ENCODE data around the gene TAMALIN. TPM values are rescaled to one million over a fixed set of nuclear protein-coding genes. Genes with fewer than 3 reads are reported as not detected.

The TAMALIN gene
- polyA plus RNA-seq, 3 donors: 0.63 to 118 (median 1.6) TPM

DNA sequence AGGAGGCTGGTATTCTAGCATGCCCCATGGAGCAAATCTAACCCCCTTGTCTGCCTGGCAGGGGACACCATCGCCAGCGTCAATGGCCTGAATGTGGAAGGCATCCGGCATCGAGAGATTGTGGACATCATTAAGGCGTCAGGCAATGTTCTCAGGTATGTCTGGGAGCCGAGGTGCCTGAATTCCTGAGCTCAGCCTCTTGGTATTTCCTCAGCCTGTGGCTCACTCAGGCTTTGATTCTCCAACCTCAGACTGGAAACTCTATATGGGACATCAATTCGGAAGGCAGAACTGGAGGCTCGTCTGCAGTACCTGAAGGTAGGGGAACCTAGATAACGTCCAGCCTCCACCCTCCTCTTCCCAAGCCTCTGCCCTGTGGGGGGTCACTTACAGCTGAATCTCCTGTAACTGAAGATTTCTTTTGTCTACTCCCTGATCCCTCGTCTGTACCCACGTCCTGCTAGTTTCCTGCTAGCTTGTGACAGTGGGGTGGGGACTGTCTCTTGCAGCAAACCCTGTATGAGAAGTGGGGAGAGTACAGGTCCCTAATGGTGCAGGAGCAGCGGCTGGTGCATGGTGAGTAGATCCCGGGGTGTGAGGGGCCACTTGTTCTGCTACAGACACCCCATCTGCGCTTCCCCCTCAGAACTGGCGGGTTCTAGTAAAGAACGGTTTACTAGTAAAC lies 7.0 kb downstream of the TAMALIN start:
- H3K4me2 ChIP-seq (replicated peaks; ENCODE audit: extremely low read depth, low read length, poor library complexity, severe bottlenecking): no peak overlapping the region
- no peaks in the 10 kb centered on the region for H3K9me3 ChIP-seq (replicated peaks in 1 of 2; ENCODE audit: control insufficient read depth in 1 of 2, insufficient read depth in 1 of 2, low read length in 2 of 2)
- H3K4me3 ChIP-seq (replicated peaks in 1 of 3; ENCODE audit: low read depth in 2 of 3, low read length in 3 of 3): no peak overlapping the region
- Mint-ChIP-seq H3K27me3 (ENCODE audit: low read depth in 3 of 3) (peaks cover 10 to 21% (median 15%) of the 10 kb centered on the region in 3 donors), H3K4me3 (no peak overlapping the region), H3K27ac (peak overlapping the region in 1 of 7 donors; percentile 11), H3K9me3 (peaks cover 0 to 6% (median 0%) of the 10 kb centered on the region in 7 donors), H3K36me3 (peaks cover 9 to 20% of the 10 kb centered on the region in 2 donors), H3K4me1 (peaks cover 10% of the 10 kb centered on the region)
- no peak for DNase-seq
- peaks cover 0 to under 1% of the 10 kb centered on the region in 2 donors for H3K4me1 ChIP-seq (ENCODE audit: control insufficient read depth in 1 of 2, insufficient read depth in 2 of 2, low read length in 2 of 2)
- TF ChIP-seq, protein P1, sequence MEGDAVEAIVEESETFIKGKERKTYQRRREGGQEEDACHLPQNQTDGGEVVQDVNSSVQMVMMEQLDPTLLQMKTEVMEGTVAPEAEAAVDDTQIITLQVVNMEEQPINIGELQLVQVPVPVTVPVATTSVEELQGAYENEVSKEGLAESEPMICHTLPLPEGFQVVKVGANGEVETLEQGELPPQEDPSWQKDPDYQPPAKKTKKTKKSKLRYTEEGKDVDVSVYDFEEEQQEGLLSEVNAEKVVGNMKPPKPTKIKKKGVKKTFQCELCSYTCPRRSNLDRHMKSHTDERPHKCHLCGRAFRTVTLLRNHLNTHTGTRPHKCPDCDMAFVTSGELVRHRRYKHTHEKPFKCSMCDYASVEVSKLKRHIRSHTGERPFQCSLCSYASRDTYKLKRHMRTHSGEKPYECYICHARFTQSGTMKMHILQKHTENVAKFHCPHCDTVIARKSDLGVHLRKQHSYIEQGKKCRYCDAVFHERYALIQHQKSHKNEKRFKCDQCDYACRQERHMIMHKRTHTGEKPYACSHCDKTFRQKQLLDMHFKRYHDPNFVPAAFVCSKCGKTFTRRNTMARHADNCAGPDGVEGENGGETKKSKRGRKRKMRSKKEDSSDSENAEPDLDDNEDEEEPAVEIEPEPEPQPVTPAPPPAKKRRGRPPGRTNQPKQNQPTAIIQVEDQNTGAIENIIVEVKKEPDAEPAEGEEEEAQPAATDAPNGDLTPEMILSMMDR (IDR thresholded peaks at IDR 0.05): no peak
- H3K27me3 ChIP-seq (ENCODE audit: control insufficient read depth in 2 of 2, insufficient read depth in 2 of 2, low read length in 2 of 2): peaks cover under 1 to 7% of the 10 kb centered on the region in 2 donors
- H3K9ac ChIP-seq (ENCODE audit: insufficient read depth, low read length, poor library complexity, severe bottlenecking): no peak overlapping the region
- H3K36me3 ChIP-seq (replicated peaks in 1 of 2; ENCODE audit: control insufficient read depth in 1 of 2, insufficient read depth in 2 of 2, low read length in 2 of 2): no peaks in the 10 kb centered on the region
- peaks cover 27% of the 10 kb centered on the region for H4K20me1 ChIP-seq (ENCODE audit: insufficient read depth, low read length)
- H3K79me2 ChIP-seq (ENCODE audit: insufficient read depth, low read length): no peaks in the 10 kb centered on the region
- H3K27ac ChIP-seq (ENCODE audit: low read depth in 1 of 2, low read length in 2 of 2): no peak overlapping the region
- 94% methylated on average over 9 of the region's 16 CpGs for WGBS (ENCODE audit: insufficient coverage)
- no peak overlapping the region for H2AFZ ChIP-seq (ENCODE audit: insufficient read depth, low read depth, low read length, poor library complexity, severe bottlenecking)
- intact Hi-C loops (cut with micrococcal nuclease): no loop called here

- TF ChIP-seq, protein P1 (IDR thresholded peaks at IDR 0.05): no peak
- WGBS (ENCODE audit: insufficient coverage): 97% methylated on average over 61 of the region's 93 CpGs
Measured at GRCh38 chr12:52014567-52015530, 8.1 kb downstream of the TAMALIN start.

More at GRCh38 chr12:52014567-52015530, 8.1 kb downstream of the TAMALIN start:
- Mint-ChIP-seq H3K9me3 (peaks cover 0 to 6% (median 0%) of the 10 kb centered on the region in 7 donors), H3K27me3 (ENCODE audit: low read depth in 3 of 3) (peaks cover 5 to 16% (median 13%) of the 10 kb centered on the region in 3 donors), H3K4me3 (no peak overlapping the region), H3K36me3 (peaks cover 3 to 18% of the 10 kb centered on the region in 2 donors), H3K4me1 (peaks cover 3% of the 10 kb centered on the region), H3K27ac (peak overlapping the region in 1 of 7 donors; percentile 16)
- H2AFZ ChIP-seq (ENCODE audit: insufficient read depth, low read depth, low read length, poor library complexity, severe bottlenecking): no peak overlapping the region
- H4K20me1 ChIP-seq (ENCODE audit: insufficient read depth, low read length): peaks cover 17% of the 10 kb centered on the region
- no peaks in the 10 kb centered on the region for H3K36me3 ChIP-seq (replicated peaks in 1 of 2; ENCODE audit: control insufficient read depth in 1 of 2, insufficient read depth in 2 of 2, low read length in 2 of 2)
- H3K27me3 ChIP-seq (ENCODE audit: control insufficient read depth in 2 of 2, insufficient read depth in 2 of 2, low read length in 2 of 2): no peaks in the 10 kb centered on the region
- intact Hi-C loops (cut with micrococcal nuclease): no loop called here
- H3K4me2 ChIP-seq (replicated peaks; ENCODE audit: extremely low read depth, low read length, poor library complexity, severe bottlenecking): no peak overlapping the region
- no peaks in the 10 kb centered on the region for H3K4me1 ChIP-seq (ENCODE audit: control insufficient read depth in 1 of 2, insufficient read depth in 2 of 2, low read length in 2 of 2)
- no peak overlapping the region for H3K9ac ChIP-seq (ENCODE audit: insufficient read depth, low read length, poor library complexity, severe bottlenecking)
- no peak for DNase-seq
- H3K9me3 ChIP-seq (replicated peaks in 1 of 2; ENCODE audit: control insufficient read depth in 1 of 2, insufficient read depth in 1 of 2, low read length in 2 of 2): no peaks in the 10 kb centered on the region
- no peak overlapping the region for H3K27ac ChIP-seq (ENCODE audit: low read depth in 1 of 2, low read length in 2 of 2)
- no peak overlapping the region for H3K4me3 ChIP-seq (replicated peaks in 1 of 3; ENCODE audit: low read depth in 2 of 3, low read length in 3 of 3)
- no peaks in the 10 kb centered on the region for H3K79me2 ChIP-seq (ENCODE audit: insufficient read depth, low read length)
